ENCODE measurements around the gene AFF2.

Gene AFF2

DNA sequence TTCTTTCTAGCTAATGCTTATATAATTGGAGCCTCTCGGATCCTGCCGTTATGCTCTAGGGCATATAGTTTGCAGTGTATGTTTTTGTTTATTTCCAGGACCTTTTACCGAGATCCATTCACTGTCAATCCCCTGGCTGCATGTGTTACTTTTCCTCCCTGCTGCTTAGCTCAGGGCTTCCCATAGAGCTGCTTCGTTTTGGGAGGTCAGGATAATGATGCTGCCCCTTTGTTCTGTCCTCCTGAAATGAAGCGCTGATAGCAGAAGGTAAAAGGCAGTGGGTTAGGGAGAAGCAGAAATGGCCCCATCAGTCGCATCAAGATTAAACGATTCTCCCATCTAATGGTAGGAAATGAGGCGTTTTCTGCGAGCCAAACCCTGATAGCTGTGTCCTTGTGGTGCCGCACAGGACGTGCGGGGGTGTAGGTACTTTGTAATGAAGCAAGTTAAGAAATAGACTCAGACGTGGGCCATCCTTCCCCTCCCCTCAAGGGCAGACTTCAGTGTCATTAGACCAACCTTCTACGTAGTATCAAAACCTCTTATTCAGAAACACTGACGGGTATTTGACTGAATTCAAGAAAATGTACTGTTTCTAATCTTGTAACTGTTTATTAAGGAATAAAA is 37.3 kb downstream of the AFF2 start:
- DNase-seq: no peak

DNA sequence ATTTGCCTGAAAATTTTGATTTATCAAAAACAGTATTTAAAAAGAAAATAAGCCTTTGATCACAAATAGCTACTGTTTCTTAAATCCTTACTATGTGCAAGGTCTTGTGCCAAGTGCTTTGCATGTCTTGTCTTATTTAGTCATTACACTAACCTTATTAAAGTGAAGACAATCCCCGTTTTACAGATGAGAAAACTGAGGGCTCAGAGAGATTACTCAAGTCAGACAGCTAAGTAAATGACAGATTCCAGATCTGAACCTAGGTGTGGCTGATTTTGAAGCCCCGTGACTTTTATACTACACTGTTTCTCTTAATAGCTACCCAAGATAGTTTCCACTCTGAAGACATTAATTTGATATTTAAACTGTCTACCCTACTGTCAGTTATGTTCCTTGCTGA is 38.2 kb downstream of the AFF2 start:
- no peak for DNase-seq

DNA sequence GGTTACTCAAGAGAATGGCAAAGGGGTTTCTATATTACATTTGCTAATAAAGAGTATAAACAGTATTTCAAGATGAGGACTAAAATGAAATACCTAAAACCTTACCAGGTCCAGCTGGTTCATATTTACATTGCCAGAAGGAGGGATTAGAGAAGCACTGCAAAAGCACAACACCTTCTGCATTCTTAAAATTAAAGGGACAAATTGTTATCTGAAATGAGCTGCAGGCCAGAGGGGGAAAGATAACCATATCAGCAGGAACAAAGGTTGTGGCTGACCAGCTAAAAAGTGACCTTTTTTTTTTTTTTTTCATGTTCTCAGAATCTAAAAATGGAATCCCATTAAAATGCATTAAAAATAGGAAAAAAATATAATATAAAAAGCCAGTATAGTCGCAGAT is 39.7 kb downstream of the AFF2 start:
- no peak for DNase-seq

DNA sequence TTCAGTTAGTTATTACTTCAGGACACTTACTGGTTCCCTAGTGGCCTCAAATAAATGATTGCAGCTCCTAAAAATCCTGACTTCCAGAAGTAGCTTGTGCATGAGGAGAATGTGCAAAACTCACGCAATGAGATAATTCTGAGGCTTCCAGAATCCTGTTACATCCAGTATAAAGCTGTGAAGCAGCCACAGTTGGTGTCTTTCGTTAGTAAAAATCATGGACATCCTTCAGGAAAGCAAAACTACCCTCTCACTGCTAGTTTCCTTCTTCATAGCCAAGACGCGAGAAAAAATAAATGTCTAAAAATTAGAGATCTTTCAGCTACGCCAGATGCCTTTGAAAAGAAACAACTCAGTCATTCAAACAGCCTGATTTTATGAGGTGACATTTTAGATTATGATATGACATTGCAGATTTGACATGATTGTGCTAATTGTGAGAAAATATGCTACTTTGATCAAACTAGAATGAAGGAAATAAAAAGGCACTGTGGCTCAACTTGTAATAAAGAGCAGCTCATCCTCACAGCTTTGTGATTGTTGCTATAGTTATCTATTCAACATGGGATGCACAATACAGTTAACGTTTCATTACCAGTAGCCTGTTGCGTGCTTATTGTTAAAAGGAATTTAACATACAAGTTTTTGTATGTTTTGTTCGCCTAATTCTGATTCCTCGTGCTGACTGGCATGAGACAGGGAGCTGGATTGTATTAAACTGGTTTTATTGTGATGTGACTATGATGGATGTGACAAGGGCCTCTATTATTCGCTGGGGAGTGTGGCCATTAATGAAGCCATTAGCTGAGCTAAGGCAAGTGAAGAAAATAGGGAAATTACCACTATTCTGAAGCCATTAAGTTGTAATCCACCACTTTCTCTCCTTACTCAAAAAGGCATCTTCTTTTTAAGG is 40.5 kb downstream of the AFF2 start:
- no peak for DNase-seq

DNA sequence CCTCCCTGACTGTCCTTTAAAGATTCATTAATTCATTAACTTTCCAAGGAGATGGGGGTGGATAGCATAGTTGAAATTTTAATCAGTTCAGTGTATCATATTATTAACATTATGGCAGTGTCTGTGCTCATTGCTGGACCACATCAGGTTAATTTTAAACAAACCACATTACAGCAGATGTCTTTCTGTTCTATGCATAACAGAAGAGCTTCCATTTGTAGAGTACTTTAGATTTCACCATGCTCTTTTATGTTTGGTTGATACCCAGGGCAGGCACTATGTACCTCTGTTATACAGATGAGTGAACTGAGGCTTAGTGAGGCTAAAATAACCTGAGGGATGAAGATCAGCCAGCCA is 41.1 kb downstream of the AFF2 start:
- no peak for DNase-seq

DNA sequence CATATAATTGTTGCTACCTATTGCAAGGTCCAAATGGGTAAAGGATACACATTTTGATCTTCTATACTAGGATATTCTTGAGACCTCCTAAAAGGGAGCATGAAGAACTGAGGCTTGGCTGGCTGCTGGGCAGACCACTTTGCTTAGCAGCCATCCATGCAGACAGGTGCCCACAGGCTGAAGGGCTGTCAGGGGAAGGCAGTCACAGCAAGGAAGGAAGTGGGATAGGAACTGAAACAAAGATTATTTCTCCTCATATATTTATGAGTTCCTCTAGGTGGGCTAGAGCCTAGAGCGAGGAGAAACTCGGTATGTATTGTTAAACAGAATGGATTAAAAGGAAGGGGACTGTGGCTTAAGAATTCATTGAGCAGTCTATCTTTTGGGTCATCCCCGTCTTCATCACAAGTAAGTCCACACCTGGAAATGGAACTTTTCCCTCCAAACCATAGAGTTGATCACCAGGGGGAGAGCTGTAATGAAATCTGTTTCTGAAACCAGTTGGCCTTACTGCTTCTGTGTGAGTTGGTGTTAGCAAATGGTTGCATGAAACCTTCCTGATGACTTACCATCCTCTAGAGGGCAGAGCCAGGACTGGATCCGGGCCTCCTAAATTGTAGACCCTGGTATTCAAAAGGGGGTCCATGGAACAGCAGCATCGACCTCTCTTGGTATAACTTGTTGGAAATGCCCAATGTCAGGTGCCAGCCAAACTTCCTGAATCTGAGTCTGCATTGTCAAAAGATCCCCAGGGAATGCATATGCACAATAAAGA is 42.3 kb downstream of the AFF2 start:
- no peak for DNase-seq

DNA sequence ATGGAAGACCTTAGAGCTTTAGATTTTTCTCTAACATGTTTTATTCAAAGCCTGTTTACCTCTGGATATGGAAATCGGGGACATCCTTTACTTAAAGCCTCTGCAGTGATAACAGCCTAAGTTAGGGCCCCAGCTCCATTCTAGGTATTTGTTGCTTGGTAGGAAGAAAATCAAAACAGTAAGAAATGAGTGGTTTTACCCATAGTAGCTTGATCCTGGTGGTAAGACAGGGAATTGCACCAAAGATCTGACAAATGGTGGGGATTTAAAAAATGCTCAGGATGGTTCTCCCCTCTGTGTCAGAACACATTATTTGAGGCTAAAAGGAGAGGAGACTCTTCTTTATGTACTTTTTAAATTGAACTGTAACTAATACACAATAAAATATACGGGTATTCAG is 52.4 kb downstream of the AFF2 start:
- DNase-seq: no peak

DNA sequence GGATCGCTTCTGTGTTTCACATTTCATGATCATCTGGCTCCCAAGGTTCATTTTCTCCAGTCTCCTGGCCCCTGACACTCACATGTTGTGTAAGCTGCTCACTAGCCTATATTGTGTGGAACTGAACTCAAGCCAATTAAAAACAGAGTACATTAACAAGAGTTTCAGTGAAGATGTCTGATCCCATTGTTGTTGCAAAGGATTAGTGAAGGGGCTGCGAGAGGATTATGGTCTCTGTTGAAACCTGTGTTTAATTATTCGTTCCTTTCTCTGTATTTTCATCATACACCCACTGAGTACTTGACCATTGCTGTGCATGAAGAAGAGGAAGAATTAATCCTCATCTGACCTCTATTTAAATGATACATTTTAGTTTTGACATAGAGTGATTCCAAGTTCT is 54.7 kb downstream of the AFF2 start:
- no peak for DNase-seq

DNA sequence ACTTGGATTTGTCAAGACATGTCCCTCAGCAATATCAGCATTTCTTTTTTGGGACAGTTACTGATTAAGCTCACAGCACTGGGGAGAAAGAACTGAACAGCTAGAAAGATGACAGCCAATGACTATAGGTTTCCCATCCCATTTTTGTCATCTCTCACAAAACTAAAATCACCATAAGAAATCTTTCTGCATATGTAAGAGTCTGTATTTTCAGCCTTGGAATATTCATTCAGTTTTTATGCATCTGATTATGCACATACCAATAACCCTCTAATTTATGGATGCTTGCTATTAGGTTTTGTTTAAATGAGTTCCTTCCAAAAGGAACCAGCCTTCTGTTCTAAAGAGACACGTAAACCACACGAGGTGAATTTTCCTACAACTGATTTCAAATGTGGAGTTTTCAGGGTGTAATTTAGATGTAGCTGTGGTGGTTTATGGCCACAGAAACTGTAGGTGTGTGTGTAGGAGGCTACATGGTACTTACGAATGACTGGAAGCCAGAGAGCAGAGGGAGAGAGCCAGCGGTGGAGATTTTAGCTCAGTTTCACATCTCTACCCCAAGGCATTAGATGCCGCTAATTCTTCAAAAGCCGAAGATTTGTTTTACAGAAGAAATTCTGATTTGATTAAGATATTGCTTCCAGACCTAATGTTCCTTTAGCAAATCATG is 55.3 kb downstream of the AFF2 start:
- no peak for DNase-seq

DNA sequence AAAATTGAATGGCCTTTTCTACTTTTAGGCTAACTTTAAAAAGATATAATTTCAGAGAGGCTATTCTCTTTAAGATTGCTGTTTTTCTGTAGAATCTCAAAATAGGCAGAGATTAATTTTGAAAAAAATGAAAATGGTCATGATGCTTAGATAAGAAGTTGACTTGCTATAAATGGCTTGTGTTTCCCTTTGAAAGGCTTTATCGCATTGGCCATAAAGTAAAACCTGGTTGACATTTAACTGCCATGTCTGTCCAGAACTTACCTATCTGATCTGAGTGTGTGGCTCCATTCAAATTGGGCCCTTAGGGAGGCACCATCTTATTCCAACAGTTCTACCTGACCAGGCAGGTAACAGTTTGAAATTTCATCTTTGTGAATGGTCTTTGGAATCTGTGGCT is 56.1 kb downstream of the AFF2 start:
- DNase-seq: no peak

DNA sequence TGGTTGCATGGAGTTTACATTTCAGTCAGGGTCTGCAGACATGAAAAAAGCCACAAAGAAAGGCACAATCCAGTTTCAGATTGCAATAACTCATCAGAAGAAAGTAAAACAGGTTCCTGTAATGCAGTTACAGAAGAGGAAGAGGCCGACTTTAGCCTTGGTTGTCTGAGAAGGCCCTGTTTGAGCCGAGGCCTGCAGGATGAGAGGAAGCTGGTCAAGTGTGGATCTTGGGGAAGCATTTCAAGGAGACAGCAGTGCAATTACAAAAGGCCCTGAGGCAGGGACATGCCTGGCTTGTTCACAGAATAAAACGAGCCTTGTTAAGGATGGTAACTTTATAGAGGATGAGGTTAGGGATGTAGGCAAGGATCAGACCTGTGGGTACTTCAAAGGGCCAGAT is 62.4 kb downstream of the AFF2 start:
- DNase-seq: no peak

DNA sequence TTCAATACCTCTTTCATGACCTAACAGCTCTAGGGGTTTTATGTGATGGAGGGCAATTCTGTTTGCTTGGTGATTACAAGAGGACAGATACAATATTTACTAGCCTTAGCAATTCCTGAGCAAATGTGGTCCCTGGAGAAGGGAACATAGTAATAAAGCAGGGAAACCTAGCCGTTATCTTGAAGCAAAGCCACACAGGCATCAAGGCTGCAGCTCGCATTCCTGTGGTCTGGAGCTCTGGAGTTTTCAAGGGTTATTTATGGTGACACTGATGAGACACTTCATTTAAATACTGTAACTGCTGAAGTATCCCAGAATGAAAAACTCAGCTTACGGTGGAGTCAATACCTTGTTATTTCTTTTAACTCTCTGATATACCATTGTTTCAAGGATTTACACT is 66.8 kb downstream of the AFF2 start:
- DNase-seq: no peak

DNA sequence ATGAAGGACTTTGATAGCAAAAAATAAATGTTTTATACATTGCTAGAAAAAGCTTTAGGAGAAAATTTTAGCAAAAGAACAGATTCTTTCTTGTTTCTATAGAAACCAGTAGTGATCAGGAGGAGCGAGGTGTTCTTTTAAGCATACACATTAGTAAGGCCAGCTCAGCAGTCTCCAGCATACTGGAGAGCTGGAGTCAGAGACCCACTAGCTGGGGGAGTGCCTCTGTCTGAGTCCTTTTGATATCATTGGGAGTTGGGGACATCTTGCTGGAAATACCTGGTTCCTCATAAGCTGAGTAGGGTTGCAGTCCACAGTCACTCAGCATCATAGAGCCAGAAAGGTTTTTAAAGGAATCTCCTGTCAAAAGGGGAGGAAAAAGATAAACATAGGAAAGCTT is 67.4 kb downstream of the AFF2 start:
- no peak for DNase-seq

DNA sequence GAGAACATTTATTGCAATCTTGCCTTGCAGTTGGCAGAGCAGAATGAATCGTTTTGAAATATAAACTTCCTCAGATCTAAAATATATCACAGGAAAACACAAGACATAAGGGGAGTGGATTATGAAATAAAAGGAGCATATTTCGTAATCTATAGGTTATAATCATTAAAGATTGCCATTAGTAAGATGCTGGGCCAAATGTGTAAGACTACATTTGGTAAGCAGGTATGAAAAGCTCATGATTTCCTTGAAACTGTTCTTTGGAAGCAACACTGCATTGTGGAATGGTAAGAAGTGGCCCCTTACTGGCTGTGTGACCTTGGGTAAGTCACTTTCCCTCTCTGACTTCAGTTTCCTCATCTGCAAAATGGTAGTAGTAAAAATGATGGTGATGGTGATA is 68.3 kb downstream of the AFF2 start:
- DNase-seq: no peak

DNA sequence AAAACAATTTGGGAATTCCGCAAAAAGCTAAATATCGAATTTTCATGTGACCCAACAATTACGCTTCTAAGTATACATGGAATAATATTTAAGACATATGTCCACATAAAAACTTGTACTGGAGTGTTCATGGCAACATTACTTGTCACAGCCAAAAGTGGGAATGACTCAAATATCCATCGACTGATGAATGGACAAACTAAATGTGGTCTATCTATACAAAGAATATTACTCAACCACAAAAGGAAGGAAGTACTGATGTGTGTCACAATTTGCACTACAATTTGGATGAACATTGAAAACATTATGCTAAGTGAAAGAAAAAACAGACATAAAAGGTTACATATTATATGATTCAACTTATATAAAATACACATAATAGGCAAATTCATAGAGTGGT is 71.9 kb downstream of the AFF2 start:
- no peak for DNase-seq

DNA sequence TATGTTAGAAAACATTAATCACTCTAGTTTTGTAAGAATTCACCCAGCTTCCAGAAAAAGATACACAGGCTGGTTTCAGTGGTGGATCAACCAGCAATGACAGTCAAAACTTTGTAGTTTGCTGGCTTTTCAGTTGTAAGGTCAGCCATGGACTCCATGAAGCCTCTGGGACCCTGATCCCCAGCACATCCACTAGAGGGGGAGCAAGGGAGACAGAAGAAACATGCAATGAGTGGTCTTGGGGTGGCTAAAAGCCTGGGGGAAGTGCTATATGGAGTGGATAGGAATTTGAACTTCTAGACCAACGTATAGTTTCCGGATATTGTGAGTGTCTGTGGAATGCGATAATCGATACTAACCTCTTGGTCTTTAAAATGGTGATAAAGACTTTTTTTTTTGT is 72.7 kb downstream of the AFF2 start:
- DNase-seq: no peak

DNA sequence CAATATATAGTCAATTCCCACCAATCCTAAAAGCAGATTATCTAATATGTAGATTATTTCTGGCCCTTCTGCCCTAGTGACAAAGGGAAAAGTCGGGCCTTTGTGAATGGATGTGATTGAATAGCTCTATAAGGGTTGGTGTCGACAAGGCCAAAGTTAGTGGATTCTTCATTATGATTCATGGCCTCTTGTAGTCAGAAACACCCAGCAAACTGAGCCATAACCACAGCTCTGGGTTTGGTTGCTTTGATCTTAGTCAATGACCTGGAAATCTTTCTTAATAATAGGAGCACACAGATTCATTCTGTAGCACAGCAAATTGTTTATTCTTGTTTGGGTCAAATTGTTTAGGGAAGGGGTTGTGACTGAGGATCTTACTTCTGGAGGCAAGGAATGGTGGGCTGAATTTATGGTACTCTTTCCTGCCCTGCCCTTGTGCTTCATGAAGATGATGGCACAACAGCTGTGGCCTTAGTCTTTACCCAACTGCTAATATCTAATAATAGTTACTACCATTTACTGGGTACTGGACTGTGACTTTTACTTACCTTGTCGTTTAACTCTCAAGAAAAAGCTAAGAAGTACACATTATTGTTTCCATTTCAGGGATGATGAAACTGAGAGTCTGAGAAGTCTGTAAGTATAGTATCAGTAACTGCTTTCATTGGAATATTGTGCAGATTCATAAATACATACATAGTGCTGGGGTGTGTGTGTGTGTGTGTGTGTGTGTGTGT is 74.0 kb downstream of the AFF2 start:
- DNase-seq: no peak

DNA sequence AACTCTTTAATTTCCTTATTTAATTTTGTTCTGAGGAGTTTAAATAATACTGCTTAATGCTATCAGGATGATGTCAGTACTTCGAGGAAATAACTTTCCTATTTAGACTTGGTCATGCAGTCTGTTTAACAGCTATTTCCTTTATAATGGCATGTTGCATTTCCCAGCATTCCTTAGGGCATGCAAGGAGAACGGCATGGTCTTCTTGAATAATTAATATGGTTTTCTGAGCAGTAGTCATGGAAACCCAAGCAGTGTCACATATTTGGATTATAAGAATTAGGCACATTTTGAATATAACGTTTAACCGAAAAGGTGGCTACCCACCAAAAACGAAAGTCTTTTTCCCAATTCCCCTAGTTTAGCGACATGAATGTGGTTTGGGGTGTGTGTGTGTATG is 76.0 kb downstream of the AFF2 start:
- DNase-seq: no peak

DNA sequence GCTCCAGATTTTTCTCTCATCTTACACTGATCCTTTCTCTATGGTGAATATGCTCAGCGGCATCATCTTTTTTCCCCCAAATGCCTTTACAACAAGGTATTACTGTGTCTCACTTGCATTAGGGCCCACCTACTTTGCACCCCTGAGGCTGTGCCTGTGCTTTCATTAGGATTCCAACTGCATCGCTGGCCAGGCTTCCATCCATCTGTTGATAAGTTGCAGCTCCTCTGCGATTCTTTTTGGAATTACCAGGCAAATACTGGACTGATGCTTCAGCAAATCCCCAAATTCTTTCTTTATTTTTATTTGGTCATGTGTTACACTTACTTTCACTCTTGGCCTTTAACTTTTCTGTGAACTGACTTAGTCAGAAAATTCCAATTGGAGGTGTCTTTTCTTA is 77.3 kb downstream of the AFF2 start:
- DNase-seq: no peak

DNA sequence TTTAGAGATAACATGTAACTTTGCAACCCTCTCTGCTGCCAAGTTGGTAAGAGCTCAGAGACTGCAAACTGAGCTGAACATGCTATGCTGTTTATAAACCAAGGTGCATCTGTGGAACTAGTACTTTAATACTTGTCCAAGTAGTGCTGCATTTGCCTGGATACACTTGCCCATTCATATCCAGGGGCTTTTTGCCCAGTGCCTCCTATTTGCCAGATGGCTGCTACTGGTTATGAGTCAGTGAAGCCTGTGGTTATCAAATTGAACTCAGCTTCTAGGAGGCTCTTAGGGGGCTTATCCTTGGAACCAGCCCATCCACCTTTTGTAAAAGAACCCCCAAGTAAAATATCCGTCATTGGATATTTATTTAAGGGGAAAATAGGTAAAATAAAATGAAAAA is 79.6 kb downstream of the AFF2 start:
- DNase-seq: no peak

DNA sequence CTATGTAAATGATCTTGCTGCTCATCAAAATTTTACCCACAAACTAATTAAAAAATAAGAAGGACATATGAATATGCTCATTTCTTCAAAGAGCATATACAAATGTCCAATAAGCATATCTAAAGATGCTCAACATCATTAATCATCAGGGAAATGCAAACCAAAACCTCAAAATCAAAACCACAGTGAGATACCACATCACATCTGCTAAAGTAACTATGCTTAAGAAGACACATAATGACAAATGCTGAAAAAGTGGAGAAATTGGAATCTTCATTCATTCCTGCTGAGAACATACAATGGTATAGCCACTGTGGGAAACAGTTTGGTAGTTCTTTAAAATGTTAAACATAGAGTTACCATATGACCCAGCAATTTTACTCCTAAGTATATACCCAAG is 81.9 kb downstream of the AFF2 start:
- no peak for DNase-seq

DNA sequence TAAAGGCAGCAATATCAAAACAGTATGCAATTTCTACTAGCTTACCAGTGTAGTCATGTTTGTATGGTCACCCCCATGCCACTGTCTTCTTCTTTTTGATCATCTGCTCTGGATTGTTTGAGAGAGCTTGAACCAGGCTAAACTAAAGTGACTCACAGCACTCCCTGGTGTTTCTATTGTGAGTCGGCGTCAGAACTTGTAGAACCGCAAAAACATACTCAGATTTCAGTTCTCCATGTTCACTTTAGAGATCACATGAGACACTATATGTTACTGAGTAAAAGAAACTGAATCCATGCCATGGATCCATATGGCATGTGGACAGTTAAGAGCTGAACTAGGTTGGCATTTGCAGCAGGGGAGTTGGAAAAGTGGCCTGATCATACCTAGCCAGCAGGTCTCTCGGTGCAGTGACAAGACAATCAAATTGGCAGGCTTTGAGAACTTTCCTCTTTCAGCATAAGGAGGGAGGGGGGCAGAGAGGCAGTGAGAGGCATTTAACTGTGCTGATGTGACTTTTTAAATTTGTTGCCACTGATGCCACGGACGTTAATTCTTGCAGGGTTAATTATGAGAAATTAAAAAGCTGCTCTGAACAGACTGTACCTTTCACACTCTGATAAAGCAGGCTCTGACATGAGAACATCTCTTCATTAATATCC is 88.4 kb downstream of the AFF2 start:
- no peak for DNase-seq
